GM12891 (cell line): ENCODE measurements around the gene CD302.

Experiments used
- POLR2A ChIP-seq: IDR thresholded peaks from 2 replicates; pipeline ENCODE4 v1.6.1; 2011; ENCODE audit warnings: low read depth, low read length, control low read depth
- SPI1 ChIP-seq: IDR thresholded peaks from 2 replicates; pipeline ENCODE4 v1.6.1; 2011; ENCODE audit warnings: low read depth, low read length, control low read depth

- TF ChIP-seq POLR2A: no peak
- TF ChIP-seq SPI1: no peak
These were observed 14.5 kb downstream of the CD302 start for GRCh38 chr2:159783556-159783955.
